H1 (cell line): ENCODE data around the gene SNRPA1. TPM values are rescaled to one million over a fixed set of nuclear protein-coding genes. Genes with fewer than 3 reads are reported as not detected.

Source experiments
- CHD7 ChIP-seq: fragments of 300-600 bp; sonication (generic); IDR thresholded peaks from 2 replicates; pipeline ENCODE4 v1.7.1; 2012; ENCODE audit warnings: low read length, moderate library complexity, mild to moderate bottlenecking, inconsistent platforms; ENCODE audit not compliant: insufficient replicate concordance
- polyA plus RNA-seq, 7 experiments: library from polyadenylated mRNA; depleted of rRNA in 3 of 7; stranded (reverse) in 5 of 7; unstranded in 2 of 7; fragments of >200 nt in 5 of 7; fragments of 200-250 nt in 2 of 7; gene quantifications; 1 replicate in 5 of 7; 2 replicates in 1 of 7; 4 replicates in 1 of 7; pipeline versions ENCODE4 v1.2.1 to v1.2.3, GENCODE V29; 2011 to 2013; ENCODE audit warnings: missing spikeins in 2 of 7, mixed read lengths in 2 of 7
- total RNA-seq: library from RNA; stranded (reverse); fragmentation: NEBNext Ultra II Directional; extraction: Animal tissue kit (Norgen Biotek cat#: 25700); gene quantifications from 2 replicates; pipeline ENCODE4 v1.2.1, GENCODE V29; 2021

Gene SNRPA1
- total and polyA plus RNA-seq, 2 of the 8 experiments (the other 6 are each of a cell fraction or from before 2014, with no cell fraction given): 140 to 221 TPM

- no peak for TF ChIP-seq CHD7
These were observed 43.5 kb upstream of the SNRPA1 start (continued) for GRCh38 chr15:101338502-101339057.
